A549 (cell line): Measurements from ENCODE around the gene GSAP.

ENCODE experiments used
- EHF ChIP-seq: fragments of 250-450 bp; sonication (Bioruptor Pico); IDR thresholded peaks from 2 replicates; pipeline ENCODE4 v1.5.0; 2020; ENCODE audit warnings: mild to moderate bottlenecking
- ESRRA ChIP-seq: fragments of 150-350 bp; IDR thresholded peaks from 2 replicates; pipeline ENCODE4 v1.6.1; 2014; ENCODE audit warnings: mild to moderate bottlenecking, low read length, borderline replicate concordance
- KDM1A ChIP-seq: fragments of 200-600 bp; sonication (generic); IDR thresholded peaks from 2 replicates; pipeline ENCODE4 v1.6.1; 2016; ENCODE audit warnings: low read depth, mild to moderate bottlenecking
- NFE2L2 ChIP-seq: fragments of 150-350 bp; conservative IDR thresholded peaks from 2 replicates; pipeline ENCODE4 v1.6.1; 2014; ENCODE audit warnings: low read length
- NR3C1 ChIP-seq: fragments of >200 bp; sonication (Bioruptor Twin); formaldehyde crosslinking; IDR thresholded peaks from 3 replicates; pipeline ENCODE4 v1.6.1; 2017
- PBX3 ChIP-seq: IDR thresholded peaks from 2 replicates; pipeline ENCODE4 v1.6.1; 2012
- POLR2A ChIP-seq: IDR thresholded peaks from 2 replicates; pipeline ENCODE4 v1.6.1; 2012; ENCODE audit warnings: mild to moderate bottlenecking, low read length
- RNF2 ChIP-seq: fragments of 200-600 bp; sonication (generic); IDR thresholded peaks from 2 replicates; pipeline ENCODE4 v1.6.1; 2016; ENCODE audit warnings: low read depth, mild to moderate bottlenecking, antibody characterized with exemption, moderate library complexity, borderline replicate concordance
- SMC3 ChIP-seq: fragments of >200 bp; sonication (Bioruptor Twin); formaldehyde crosslinking; IDR thresholded peaks from 3 replicates; pipeline ENCODE4 v1.6.1; 2018; ENCODE audit warnings: inconsistent platforms
- ZFP36 ChIP-seq: fragments of 450-650 bp; IDR thresholded peaks from 2 replicates; pipeline ENCODE4 v1.6.1; 2014; ENCODE audit warnings: borderline replicate concordance; ENCODE audit not compliant: partially characterized antibody
- TF ChIP-seq, protein P1 (sequence below): fragments of >200 bp; sonication (Bioruptor Twin); formaldehyde crosslinking; IDR thresholded peaks from 3 replicates; pipeline ENCODE4 v1.5.1; 2016
- TF ChIP-seq, protein P2 (sequence below): fragments of 250-450 bp; sonication (Bioruptor Pico); IDR thresholded peaks from 2 replicates; pipeline ENCODE4 v1.5.0; 2021; ENCODE audit warnings: mild to moderate bottlenecking, moderate library complexity, borderline replicate concordance
- TF ChIP-seq, protein P3 (sequence below): fragments of 200-600 bp; sonication (generic); IDR thresholded peaks from 2 replicates; pipeline ENCODE4 v1.6.1; 2016; ENCODE audit warnings: antibody characterized with exemption, mild to moderate bottlenecking, moderate library complexity
- TF ChIP-seq, protein P4 (sequence below): fragments of 150-350 bp; IDR thresholded peaks from 2 replicates; pipeline ENCODE4 v1.6.1; 2014; ENCODE audit warnings: low read depth, mild to moderate bottlenecking, low read length

DNA sequence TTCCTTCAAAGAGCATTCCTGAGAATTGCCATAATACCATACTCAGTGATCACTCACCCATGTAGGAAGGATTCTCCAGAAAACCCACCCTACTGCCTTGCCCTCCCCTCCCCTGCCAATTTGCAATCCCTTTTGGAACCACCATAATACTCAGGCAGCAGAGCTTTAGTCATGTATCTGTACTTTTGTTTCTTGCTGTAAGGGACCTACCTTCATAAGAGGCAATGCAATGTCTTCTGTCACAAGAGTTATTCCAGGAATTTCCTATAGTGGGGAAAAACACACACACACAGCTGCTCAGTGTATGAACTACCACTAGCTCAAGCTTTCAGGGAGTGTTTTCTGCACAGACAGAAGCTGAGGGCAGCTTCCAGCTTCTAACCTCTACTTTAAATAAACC lies 67.0 kb downstream of the GSAP start:
- TF ChIP-seq, protein P1, sequence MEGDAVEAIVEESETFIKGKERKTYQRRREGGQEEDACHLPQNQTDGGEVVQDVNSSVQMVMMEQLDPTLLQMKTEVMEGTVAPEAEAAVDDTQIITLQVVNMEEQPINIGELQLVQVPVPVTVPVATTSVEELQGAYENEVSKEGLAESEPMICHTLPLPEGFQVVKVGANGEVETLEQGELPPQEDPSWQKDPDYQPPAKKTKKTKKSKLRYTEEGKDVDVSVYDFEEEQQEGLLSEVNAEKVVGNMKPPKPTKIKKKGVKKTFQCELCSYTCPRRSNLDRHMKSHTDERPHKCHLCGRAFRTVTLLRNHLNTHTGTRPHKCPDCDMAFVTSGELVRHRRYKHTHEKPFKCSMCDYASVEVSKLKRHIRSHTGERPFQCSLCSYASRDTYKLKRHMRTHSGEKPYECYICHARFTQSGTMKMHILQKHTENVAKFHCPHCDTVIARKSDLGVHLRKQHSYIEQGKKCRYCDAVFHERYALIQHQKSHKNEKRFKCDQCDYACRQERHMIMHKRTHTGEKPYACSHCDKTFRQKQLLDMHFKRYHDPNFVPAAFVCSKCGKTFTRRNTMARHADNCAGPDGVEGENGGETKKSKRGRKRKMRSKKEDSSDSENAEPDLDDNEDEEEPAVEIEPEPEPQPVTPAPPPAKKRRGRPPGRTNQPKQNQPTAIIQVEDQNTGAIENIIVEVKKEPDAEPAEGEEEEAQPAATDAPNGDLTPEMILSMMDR, result no peak
- TF ChIP-seq, protein P2, sequence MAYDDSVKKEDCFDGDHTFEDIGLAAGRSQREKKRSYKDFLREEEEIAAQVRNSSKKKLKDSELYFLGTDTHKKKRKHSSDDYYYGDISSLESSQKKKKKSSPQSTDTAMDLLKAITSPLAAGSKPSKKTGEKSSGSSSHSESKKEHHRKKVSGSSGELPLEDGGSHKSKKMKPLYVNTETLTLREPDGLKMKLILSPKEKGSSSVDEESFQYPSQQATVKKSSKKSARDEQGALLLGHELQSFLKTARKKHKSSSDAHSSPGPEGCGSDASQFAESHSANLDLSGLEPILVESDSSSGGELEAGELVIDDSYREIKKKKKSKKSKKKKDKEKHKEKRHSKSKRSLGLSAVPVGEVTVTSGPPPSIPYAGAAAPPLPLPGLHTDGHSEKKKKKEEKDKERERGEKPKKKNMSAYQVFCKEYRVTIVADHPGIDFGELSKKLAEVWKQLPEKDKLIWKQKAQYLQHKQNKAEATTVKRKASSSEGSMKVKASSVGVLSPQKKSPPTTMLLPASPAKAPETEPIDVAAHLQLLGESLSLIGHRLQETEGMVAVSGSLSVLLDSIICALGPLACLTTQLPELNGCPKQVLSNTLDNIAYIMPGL, result no peak
- no peak for TF ChIP-seq POLR2A
- no peak for TF ChIP-seq RNF2
- no peak for TF ChIP-seq ZFP36
- TF ChIP-seq SMC3, result no peak
- TF ChIP-seq EHF, result no peak
- TF ChIP-seq, protein P3, sequence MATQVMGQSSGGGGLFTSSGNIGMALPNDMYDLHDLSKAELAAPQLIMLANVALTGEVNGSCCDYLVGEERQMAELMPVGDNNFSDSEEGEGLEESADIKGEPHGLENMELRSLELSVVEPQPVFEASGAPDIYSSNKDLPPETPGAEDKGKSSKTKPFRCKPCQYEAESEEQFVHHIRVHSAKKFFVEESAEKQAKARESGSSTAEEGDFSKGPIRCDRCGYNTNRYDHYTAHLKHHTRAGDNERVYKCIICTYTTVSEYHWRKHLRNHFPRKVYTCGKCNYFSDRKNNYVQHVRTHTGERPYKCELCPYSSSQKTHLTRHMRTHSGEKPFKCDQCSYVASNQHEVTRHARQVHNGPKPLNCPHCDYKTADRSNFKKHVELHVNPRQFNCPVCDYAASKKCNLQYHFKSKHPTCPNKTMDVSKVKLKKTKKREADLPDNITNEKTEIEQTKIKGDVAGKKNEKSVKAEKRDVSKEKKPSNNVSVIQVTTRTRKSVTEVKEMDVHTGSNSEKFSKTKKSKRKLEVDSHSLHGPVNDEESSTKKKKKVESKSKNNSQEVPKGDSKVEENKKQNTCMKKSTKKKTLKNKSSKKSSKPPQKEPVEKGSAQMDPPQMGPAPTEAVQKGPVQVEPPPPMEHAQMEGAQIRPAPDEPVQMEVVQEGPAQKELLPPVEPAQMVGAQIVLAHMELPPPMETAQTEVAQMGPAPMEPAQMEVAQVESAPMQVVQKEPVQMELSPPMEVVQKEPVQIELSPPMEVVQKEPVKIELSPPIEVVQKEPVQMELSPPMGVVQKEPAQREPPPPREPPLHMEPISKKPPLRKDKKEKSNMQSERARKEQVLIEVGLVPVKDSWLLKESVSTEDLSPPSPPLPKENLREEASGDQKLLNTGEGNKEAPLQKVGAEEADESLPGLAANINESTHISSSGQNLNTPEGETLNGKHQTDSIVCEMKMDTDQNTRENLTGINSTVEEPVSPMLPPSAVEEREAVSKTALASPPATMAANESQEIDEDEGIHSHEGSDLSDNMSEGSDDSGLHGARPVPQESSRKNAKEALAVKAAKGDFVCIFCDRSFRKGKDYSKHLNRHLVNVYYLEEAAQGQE, result no peak
- TF ChIP-seq NFE2L2, result no peak
- TF ChIP-seq, protein P4, sequence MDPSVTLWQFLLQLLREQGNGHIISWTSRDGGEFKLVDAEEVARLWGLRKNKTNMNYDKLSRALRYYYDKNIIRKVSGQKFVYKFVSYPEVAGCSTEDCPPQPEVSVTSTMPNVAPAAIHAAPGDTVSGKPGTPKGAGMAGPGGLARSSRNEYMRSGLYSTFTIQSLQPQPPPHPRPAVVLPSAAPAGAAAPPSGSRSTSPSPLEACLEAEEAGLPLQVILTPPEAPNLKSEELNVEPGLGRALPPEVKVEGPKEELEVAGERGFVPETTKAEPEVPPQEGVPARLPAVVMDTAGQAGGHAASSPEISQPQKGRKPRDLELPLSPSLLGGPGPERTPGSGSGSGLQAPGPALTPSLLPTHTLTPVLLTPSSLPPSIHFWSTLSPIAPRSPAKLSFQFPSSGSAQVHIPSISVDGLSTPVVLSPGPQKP, result no peak
- TF ChIP-seq NR3C1, result no peak
- no peak for TF ChIP-seq KDM1A
- TF ChIP-seq ESRRA, result no peak
- TF ChIP-seq PBX3, result no peak
